ENCODE data around the gene ZBTB7C.
"Not testable (repeated sequence)": the region's sequence is repeated elsewhere in the genome, so short reads cannot be mapped to it uniquely, and the experiment has no call there.

ZBTB7C gene

GRCh38 chr18:48292229-48292628 is 117.0 kb downstream of the ZBTB7C start:
- no peak for TF ChIP-seq CTCF (IDR thresholded peaks at IDR 0.05; ENCODE audit: insufficient read depth, low read depth, low read length, missing control alignments)
- H3K4me3 ChIP-seq (ENCODE audit: low read length), result no peak overlapping the region
- DNase-seq (ENCODE audit: low read depth), result no peak

GRCh38 chr18:48290162-48290926 is 118.8 kb downstream of the ZBTB7C start:
- DNase-seq (ENCODE audit: low read depth), result peak; percentile 17
- TF ChIP-seq CTCF (IDR thresholded peaks at IDR 0.05; ENCODE audit: insufficient read depth, low read depth, low read length, missing control alignments), result no peak

GRCh38 chr18:48284743-48285142 is 124.4 kb downstream of the ZBTB7C start:
- H3K4me3 ChIP-seq (ENCODE audit: low read length), result no peak overlapping the region
- no peak for DNase-seq (ENCODE audit: low read depth)
- no peak for TF ChIP-seq CTCF (IDR thresholded peaks at IDR 0.05; ENCODE audit: insufficient read depth, low read depth, low read length, missing control alignments)

More at GRCh38 chr18:48290162-48290926, 118.8 kb downstream of the ZBTB7C start:
- H3K4me3 ChIP-seq (ENCODE audit: low read length), result no peak overlapping the region

- not testable (repeated sequence) for H3K4me3 ChIP-seq (ENCODE audit: low read length); DNase-seq (ENCODE audit: low read depth)
These were observed 125.2 kb downstream of the ZBTB7C start for GRCh38 chr18:48284011-48284410.

GRCh38 chr18:48281460-48281859 is 127.7 kb downstream of the ZBTB7C start:
- not testable (repeated sequence) for DNase-seq (ENCODE audit: low read depth); H3K4me3 ChIP-seq (ENCODE audit: low read length)

GRCh38 chr18:48279312-48279711 is 129.9 kb downstream of the ZBTB7C start:
- no peak overlapping the region for H3K4me3 ChIP-seq (ENCODE audit: low read length)
- no peak for TF ChIP-seq CTCF (IDR thresholded peaks at IDR 0.05; ENCODE audit: insufficient read depth, low read depth, low read length, missing control alignments)
- no peak for DNase-seq (ENCODE audit: low read depth)

- TF ChIP-seq CTCF (IDR thresholded peaks at IDR 0.05; ENCODE audit: insufficient read depth, low read depth, low read length, missing control alignments), result no peak
- H3K4me3 ChIP-seq (ENCODE audit: low read length), result no peak overlapping the region
- DNase-seq (ENCODE audit: low read depth), result no peak
These were observed 131.1 kb downstream of the ZBTB7C start for GRCh38 chr18:48278081-48278480.

GRCh38 chr18:48274301-48274700 is 134.9 kb downstream of the ZBTB7C start:
- H3K4me3 ChIP-seq (ENCODE audit: low read length), result no peak overlapping the region
- no peak for DNase-seq (ENCODE audit: low read depth)
- no peak for TF ChIP-seq CTCF (IDR thresholded peaks at IDR 0.05; ENCODE audit: insufficient read depth, low read depth, low read length, missing control alignments)
